Hypothalamus (tissue), 51 donors: ENCODE results near the gene SYCP2.
"Not testable (repeated sequence)": the region's sequence is repeated elsewhere in the genome, so short reads cannot be mapped to it uniquely, and the experiment has no call there.

Experiments
- DNase-seq, 51 donors: peaks; one replicate each; lab custom pipeline; 2025; lab: John Stamatoyannopoulos, UW

The SYCP2 gene, protein sequence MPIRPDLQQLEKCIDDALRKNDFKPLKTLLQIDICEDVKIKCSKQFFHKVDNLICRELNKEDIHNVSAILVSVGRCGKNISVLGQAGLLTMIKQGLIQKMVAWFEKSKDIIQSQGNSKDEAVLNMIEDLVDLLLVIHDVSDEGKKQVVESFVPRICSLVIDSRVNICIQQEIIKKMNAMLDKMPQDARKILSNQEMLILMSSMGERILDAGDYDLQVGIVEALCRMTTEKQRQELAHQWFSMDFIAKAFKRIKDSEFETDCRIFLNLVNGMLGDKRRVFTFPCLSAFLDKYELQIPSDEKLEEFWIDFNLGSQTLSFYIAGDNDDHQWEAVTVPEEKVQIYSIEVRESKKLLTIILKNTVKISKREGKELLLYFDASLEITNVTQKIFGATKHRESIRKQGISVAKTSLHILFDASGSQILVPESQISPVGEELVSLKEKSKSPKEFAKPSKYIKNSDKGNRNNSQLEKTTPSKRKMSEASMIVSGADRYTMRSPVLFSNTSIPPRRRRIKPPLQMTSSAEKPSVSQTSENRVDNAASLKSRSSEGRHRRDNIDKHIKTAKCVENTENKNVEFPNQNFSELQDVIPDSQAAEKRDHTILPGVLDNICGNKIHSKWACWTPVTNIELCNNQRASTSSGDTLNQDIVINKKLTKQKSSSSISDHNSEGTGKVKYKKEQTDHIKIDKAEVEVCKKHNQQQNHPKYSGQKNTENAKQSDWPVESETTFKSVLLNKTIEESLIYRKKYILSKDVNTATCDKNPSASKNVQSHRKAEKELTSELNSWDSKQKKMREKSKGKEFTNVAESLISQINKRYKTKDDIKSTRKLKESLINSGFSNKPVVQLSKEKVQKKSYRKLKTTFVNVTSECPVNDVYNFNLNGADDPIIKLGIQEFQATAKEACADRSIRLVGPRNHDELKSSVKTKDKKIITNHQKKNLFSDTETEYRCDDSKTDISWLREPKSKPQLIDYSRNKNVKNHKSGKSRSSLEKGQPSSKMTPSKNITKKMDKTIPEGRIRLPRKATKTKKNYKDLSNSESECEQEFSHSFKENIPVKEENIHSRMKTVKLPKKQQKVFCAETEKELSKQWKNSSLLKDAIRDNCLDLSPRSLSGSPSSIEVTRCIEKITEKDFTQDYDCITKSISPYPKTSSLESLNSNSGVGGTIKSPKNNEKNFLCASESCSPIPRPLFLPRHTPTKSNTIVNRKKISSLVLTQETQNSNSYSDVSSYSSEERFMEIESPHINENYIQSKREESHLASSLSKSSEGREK (N-terminal part only)

DNA sequence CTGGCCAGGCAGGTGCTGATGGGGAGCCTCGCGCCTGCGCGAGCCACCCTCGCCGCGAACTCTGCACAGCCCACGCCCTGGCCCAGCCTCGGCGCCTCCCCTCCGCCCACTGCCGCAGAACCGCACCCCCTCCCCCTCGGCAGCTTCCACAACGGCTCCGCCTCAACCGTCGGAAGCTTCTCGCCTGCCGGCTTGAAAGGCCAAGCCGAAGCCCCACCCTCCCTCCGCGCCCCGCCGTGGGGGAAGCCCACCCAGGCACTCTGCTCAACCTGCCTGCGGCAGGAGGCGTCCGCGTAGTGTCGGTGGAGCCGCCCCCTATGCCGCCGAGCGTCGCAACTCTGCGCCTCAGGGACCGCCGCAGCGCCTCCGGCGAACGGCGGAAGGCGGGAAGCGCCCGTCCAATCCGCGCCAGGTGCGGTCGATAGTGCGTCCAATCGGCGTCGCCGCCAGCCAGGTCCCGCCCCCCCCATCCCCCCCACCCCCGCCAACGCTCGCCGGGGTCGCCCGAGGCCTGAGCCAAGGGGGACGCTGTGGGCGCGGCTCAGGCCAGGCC is at the start of gene SYCP2:
TSS of gene SYCP2 (minus strand) at position 342 of the 553 bp plus-strand sequence. CDS start 11,224 bp downstream, outside the sequence.
- DNase-seq, result peak in 19 of 51 donors; percentile 37 to 77 (median 55)

DNA sequence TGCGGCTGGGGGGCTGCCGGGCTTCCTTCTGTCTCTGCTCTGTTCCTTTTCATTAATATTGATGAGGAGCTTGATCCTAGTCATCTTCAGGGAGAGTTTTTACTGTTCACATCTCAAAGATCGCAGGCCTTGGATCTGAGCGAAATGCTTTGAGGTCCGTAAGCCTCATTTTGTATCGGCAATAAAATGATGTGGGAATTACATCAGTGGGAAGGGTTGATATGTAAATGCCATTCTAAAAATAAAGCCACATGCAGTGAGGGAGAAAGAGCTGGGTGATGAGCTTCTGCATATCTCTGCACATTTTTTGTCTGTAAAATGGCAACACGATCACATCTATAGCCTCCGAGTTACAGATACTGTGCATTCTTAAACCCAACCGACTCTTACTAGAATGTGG is 49.6 kb upstream of the SYCP2 start:
- DNase-seq, result no peak

DNA sequence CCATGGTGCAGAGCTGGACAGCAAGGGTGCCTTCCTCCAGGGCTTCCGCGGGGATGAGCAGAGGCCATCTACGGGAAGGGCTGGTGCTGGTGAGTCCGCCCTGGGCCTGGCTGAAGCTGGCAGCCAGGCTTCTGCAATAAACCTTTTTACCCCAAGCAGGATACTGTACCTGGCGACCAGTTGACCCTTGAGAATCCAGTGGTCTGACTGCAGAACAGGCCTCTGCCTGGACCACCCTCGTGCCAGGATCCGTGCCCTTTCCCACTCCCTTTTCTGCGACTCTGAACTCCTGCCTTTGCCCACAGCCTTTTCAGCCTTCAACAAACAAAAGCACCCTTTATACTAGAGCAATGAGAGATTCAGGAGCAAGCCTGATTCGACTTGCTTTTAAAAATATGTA is 43.6 kb upstream of the SYCP2 start:
- peak in 20 of 51 donors; percentile 11 to 66 (median 26) for DNase-seq

DNA sequence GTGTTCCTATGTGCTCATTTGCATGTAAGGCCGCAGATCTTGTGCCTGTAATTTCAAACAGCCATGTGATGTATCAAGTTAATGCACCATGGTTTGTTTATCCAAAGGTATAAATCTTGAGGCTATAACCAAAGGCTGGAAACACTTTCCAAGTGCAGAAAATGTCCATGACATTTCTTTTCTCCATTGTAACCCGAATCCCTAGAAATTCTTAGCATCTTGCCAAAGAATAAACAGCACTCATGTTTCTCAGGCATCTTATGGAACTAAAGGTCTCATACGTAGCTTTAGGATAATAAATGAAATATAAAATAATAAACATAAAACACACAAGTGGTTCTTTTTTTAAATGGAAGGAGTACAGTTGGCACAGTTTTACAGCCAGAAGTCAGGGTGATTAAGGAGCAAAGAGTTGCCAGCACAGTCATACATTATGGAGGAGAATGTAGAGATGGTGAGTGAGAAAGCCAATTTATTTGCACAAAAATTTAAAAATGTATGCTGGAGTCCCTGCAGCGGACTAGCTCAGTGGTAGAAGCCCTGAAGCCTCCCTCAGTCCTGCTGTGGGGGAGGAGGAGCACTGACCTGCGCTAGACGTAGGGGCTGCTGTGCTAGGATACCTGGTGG is 42.8 kb upstream of the SYCP2 start:
- no peak for DNase-seq

DNA sequence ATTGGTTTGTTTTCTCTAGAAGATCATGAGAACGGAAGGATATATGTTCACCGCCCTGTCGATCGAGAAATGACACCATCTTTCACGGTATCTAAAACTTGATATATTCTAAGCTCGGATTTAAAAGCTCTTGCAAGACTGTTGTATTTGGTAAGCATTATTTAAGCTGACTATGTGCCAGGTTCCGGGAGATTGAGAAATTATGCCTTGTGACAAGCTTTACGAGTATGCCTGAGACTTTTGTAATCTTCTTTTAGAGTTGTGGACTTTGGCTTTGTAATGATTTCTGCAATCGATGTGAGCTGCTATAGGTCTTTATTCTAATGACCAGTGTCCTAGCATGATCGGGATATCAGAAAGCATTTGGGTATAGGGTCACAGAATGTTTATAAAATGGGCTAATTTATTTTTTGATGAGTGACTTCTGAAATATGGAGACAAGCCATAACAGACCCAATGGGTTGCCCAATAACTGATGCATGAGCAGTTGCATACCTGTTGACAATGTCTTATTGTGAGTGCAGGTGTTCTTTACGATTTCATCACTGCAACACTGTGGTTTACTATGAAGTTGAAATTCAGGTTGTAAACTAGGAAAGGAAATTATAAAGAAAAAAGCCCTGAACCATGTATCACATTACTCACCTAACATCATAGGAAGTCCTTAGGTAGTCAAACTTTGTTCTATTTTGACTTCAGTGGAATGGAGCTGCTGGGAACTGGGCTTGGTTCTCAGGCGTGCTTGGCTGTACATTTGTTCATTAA is 38.8 kb upstream of the SYCP2 start:
- no peak for DNase-seq

DNA sequence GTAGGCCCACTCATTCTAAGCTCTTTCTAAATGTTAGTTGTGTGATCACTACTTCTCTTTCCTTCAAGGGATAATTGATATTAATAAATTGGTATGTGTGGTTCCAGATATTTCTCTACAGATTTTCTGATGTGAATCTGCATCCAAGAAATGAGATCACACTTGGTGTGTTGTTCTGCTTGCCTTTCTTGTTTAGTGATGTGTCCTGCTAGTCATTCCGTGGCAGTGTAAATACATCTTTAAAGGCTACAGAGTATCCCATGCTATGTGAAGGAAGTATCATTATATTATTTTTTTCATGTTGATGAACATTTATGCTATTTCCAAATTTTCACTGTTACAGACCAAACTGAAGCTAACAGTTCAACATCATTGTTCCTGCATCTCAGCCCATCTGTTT is 38.0 kb upstream of the SYCP2 start:
- no peak for DNase-seq

DNA sequence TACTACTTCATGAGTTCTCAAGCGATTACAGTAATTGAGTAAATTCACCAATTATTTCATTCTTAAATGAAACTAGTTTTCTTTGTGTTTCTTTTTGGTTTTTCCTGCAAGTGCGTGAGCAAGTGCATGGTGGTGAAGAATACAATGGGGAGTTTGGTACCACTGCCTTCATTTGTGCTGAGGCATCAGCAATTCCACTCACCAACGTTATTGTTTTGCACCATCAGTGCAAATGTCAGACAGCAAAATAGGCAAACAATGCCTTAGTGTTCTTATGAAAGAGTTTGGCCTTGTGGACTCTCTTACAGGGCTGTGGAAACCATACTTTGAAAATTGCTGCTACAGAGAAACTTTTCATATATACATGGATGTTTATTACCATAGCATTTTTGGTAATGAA is 33.0 kb upstream of the SYCP2 start:
- DNase-seq, result peak in 10 of 51 donors; percentile 18 to 63 (median 38)

DNA sequence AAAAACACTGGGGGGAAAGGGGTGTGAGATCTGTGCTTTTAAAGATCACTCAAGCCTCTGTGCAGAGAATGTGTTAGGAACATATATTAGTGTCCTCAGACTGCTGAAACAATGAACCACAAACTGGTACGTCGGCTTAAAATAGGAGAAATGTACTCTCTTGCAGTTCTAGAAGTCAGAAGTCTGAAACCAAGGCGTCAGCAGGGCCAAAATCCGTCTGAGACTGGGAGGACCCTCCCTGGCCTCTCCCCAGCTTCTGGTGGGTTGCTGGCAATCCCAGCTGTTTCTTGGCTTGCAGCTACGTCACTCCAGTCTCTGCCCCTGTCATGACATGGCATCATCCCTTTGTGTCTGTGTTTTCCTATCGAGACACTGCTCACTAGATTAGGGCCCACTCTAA is 28.7 kb upstream of the SYCP2 start:
- no peak for DNase-seq

DNA sequence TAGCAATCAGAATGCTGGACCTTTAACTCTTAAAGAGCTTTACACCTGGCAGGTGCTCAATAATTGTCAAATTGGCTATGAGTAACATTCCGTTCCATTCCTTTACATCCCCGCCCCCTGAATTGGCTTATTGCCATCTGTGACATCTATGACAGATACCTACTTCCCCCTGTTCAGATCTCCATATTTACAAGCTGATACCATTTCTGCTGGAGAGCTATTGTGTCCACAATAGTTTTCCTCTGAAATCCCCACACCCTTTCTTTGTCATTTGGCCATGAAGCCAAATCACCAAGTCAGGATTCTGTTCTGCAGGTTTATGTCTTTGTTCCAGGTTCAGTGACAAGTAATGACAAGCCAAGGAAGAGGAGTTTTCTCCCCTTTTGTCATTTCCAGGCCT is 28.0 kb upstream of the SYCP2 start:
- no peak for DNase-seq

DNA sequence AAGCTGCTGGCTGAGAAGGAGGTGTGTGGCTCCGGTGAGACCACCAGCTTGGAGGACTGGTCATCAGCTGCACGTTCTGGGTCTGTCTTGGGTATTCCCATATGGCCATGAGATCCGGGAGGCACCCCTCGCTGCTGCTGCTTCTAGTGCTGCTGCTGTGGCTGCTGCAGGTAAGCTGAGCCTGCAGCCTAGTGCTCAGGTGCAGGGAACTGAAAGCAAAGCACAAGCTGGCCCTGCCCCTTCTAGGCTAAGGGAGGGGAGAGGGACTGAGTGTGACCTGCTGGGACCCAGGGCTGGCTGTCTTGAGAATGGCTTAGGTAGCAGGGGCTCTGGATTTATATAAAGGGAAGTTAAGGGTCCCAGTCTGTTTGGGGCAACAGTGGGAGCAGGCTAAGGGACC is 25.2 kb upstream of the SYCP2 start:
- DNase-seq, result no peak

DNA sequence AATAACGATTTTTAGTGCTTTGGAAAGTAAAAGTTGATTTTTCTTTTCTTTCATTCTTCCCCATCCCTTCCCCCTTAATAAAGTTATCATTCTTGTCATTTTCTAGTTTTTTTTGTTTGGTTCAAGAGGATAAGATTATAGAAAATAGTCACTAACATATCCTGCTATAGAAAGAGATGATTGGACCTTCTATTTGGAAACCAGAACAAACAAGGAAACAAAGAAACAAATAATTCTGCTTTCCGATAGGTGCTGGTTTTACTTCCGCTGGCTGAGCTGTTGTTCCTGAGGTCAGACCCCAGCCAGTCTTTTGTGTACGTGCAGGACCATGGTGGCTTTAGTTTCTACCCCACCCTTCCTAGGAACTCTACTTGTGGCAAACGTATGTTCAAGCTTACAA is 24.7 kb upstream of the SYCP2 start, which contains the start of gene CDH26:
TSS of gene CDH26 (plus strand) at position 301 of the 400 bp plus-strand sequence. CDS start 304 bp downstream, outside the sequence.
- DNase-seq, result no peak

DNA sequence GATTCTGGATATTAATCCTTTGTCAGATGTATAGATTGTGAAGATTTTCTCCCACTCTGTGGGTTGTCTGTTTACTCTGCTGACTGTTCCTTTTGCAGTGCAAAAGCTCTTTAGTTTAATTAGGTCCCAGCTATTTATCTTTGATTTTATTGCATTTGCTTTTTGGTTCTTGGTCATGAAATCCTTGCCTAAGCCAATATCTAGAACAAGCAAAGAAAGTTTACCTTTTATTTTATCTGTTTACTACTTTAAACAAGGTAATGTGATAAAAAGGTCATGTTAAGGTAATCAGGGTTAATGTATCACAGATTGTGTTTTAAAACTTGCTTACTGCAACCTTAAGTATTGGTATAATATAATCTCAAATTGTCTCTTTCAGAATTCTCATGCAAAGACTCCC is 24.1 kb upstream of the SYCP2 start:
- DNase-seq, result not testable (repeated sequence)

DNA sequence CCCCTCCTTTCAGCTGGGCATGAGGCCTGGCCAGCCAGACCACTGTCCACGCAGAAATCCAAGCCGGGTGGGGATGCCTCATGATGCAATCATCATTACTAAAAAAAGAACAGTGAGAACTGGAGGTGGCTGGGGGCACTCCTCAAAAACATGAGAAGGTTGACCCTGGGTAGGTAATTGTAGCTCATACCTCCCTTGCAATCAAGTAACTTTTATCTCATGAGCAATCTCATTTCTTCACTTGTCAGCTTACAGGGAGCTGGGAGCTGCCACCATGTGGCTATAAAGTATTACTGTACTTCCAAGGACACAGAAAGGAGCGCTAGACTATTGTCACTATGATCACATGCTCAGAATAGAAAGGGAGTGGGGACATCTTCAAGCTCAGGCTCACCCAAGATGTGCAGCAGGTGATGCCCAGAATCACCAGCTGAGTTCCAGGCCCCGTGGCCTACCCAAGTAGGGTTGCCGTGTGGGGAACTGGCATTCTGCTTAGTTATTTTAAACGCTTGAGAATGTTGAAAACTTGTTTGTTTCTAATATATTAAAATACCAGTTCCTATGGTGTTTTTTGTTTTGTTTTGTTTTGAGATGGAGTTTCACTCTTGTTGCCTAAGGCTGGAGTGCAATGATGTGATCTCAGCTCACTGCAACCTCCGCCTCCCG is 21.8 kb upstream of the SYCP2 start:
- peak in 6 of 51 donors; percentile 14 to 48 (median 19) for DNase-seq

DNA sequence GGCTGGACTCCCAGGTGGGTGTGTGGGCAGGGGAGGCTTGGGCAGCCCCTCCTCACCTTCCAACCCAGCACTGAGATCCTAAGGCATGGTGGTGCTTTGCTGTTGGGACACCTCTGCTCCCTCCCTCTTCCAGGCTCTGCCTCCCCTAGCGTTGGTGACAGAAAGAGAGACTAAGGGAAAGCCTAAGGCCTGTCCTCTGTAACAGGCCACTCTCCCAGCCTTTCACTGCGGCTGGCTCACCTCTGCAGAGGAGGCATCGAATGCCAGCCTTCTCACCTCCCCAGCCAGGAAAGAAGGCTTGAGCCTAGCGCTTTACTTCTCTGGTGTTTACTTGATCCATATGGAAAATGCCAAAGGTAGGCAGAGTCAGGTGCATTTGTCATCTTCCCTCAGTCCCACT is 21.3 kb upstream of the SYCP2 start:
- no peak for DNase-seq

DNA sequence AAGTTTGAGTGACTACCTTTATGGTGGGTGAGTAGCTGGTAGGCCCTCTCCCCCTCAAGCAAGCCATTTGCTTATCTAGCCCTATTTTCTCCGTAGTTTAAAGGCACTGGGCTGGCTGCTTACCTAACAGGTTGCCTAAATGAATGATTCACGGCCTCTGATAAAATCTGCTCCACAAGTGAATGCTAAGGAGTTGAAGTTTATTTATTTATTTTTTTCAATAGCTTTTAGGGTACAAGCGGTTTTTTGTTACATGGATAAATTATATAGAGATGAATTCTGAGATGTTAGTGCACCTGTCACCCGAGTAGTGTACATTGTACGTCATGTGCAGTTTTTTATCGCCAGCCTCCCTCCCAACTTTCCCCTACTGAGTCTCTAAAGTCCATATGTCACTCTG is 16.5 kb upstream of the SYCP2 start:
- DNase-seq, result no peak

DNA sequence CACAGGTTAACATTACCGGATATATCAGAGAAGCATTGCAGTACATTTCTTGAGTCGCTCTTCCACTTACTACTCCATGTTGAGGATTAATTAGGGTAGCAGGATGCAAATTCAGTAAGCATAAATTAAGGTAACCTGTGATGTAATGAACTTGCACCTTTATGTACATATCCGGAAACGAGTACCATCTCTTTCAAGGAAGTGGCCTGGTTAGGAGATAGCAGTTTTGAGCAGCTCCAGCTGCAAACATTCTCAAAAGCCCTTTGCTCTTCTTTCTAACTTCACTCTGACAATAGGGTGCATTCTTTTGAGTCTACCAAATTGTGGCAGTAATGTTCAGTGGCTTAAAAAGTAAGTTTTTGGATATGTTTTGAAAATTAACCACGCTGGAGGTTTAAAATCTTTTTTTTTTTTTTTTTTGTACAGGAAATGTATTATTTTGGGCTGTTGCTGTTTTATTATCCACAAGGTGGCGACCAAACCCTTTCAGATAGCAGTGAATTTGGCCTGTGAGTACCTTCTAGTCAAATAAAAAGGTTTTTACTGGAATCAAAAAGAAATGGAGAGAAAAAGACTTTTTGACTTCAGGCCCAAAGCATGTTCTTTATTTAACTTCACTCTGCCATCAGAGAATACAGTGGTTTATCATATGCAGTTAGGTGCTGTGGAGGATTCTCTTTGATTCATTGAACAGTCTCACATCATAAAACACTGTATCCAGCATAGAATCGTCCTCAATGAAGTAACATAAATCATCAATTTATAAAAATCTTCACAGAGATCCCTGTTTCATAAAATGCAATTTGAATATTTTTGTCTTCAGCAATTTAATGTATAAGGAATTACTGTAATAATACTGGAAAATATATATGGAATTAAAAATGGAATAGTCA is 15.6 kb upstream of the SYCP2 start:
- DNase-seq, result peak in 4 of 51 donors; percentile 9 to 74 (median 23)

DNA sequence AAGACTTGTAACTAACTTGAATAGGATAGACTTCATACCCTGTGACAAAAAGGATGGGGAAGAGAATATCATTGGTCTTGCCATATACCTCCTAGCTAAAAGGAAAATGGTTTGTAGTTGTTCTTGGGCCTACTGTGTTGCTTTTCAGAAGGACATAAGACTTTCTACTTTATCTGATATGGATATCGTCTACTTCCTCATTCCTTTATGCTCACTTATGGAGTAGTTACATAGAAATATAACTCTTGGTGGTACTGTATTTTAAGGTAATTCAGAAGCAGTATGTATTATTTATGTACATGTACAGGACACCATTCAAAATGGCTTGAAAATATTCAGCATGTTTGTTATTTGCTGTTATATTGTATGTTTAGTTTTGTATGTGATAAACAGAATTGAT is 14.8 kb upstream of the SYCP2 start:
- DNase-seq, result no peak

DNA sequence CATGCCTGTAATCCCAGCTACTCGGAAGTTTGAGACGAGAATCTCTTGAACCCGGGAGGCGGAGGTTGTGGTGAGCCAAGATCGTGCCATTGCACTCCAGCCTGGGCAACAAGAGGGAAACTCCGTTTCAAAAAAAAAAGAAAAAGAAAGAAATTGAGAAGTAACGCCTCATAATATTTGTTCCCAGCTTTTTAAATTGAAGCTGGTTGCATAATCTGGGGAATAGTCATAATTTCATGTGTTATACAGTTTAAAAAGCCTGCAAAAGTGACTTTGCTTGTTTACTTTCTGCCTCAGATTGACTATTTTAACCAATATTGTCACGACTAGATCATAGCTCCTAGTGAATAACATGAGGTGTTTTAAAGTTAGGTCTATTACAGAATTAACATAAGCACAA is 13.9 kb upstream of the SYCP2 start:
- DNase-seq, result no peak
